Medulla oblongata (tissue), 1 donor: ENCODE data around the gene RASSF1.

Source experiments
- DNase-seq: peaks from one replicate; pipeline ENCODE4 v3.0.0-alpha.2; 2015; ENCODE audit errors: extremely low spot score

Gene RASSF1, protein sequence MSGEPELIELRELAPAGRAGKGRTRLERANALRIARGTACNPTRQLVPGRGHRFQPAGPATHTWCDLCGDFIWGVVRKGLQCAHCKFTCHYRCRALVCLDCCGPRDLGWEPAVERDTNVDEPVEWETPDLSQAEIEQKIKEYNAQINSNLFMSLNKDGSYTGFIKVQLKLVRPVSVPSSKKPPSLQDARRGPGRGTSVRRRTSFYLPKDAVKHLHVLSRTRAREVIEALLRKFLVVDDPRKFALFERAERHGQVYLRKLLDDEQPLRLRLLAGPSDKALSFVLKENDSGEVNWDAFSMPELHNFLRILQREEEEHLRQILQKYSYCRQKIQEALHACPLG

GRCh38 chr3:50340448-50341329 lies at the start of gene RASSF1:
Gene RASSF1 (minus strand): TSS chr3:50340836. CDS start chr3:50340805, 31 bp downstream.
- peak; percentile 48 for DNase-seq

- no peak for DNase-seq
Observed at GRCh38 chr3:50389414-50389767, 48.8 kb upstream of the RASSF1 start.

DNA sequence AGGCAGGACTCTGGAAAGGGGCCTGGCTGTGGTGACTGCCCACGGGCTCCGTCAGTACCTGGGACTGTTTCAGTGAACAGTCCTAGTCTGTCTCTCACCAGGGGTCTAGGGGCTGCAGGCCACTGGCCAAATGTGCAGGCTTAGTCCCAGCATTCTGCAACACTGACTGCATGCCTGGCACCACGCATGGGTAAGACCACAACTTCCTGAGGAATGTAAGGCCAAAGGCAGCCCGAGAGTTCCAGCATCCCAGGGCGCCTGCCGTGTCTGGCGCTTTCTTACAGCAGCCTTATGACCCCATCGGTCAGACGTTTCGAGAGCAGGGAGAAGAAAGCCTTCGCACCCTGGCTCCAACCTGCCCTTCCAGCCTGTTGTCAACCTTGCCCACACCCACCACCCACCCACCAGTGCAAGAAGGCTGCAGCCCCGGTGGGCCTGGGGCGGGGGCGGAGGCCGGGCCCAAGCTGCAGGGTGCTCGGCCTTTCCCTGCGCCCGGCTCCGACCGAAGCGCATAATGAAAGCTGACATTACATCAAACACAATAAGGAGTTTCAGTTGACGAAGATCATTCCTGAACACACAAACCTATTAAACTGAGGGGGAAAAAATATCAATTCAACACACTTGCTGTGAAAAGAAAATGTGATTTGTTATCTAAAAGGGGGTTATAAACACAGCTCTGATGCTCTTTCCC lies 48.2 kb upstream of the RASSF1 start:
- DNase-seq: no peak

DNA sequence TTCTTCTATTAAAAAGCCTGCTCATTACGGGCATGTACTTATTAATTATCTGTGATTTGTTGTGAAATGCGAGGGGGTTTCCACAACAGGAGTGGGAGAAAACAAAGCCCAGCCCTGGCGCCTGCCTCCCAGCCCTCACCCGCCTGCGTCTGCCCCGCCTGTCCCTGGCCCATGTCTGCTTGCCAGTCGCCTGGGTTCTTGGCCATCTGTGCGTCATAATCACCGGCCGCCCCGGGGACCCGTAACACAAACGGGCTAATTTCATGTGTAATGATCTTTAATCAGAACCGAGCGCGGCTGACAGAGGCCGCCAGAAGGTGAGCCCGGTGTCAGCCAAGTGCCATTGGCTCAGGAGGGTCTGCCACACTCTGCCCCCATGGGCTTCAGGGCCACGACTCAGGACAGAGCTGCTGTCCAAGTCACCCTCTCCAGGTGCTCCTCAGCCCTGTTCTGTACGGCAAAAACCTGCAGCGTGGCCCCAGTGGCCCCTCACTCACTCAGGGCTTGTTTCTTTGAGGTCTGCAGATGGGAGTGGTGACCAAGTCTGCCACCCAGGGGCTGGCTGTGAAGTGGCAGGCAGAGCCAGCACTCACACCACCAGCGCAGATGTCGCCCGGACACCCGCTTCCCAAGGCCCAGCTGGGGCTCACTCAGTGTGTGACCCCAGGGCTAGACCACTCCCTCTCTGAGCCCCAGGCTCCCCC lies 47.5 kb upstream of the RASSF1 start:
- no peak for DNase-seq

DNA sequence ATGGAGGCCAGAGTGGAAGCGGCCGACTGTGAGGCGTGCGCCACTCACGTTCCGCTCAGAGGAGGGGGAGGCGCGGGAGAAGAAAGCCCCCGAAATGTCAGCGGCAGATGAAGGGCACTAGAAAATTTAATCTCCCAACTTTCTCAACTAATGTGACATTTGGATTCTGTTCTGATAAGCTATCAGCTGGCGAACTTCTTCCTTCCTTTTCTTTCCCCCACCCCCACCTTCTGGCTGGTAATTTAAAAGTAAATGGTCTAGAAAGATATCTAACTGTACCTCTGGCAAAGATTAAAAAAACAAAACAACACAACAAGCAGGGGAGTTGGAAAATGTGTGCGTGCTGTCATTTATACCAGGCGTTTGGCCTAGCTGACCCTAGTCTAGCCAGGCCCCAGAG lies 45.1 kb upstream of the RASSF1 start:
- DNase-seq: no peak

DNA sequence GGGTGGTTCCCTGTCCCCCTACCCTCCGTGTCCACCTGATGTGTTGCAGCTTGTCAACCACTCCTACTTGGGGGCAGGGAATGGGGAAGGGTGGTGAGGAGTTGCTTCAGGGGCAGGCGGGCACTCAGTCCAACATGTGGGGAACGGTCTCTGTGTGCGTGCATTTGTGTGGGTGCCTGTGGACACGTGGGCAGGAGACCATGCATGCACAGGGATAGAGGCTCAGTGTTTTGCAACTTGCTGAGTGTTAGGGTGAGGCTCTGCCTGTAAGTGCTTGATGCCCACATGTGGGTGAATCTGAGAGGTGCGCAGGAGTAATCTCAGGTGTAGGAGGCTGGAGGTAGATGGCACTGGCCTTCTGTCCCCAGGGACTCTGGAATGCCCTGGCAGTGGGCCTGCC lies 43.1 kb upstream of the RASSF1 start:
- DNase-seq: no peak

DNA sequence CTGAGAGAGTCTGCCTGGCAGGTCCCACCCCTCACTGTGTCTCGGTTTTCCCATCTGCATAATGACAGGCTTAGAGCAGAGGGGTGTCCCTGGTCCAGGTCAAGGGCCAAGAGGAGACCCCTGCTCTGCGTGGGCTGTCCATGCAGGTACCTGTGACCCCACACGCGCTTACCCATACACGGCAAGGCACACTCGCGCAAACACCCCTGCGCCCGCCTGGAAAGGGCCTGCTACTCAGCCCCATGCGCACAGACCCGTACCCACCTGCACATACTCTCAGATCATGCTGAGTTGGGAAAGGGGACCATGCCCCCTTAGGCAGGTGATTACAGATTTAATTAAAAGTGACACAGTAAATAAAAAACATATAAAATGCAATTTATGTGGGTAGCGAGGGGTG lies 42.1 kb upstream of the RASSF1 start:
- DNase-seq: no peak

GRCh38 chr3:50381383-50381782 lies 40.7 kb upstream of the RASSF1 start:
- no peak for DNase-seq

- no peak for DNase-seq
Observed at GRCh38 chr3:50380405-50381085, 39.9 kb upstream of the RASSF1 start.

DNA sequence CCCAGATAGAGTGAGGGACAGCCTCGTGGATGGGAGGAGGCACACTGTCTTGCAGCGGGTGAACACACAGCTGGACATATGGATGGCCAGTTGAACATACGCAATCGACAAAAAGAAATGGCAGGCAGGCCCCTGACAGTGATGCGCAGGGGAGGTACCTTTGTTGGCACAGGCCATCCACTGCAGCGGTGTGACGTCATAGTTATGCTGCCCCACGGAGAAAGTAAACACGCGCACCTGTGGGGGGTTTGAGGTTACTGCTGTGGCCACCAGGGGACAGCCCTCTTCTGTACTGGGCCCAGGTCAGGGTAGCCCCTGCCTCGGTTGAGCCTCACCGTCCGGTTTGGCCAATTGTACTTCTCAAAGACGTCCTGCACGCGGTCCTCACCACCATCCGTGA lies 38.1 kb upstream of the RASSF1 start:
- no peak for DNase-seq

DNA sequence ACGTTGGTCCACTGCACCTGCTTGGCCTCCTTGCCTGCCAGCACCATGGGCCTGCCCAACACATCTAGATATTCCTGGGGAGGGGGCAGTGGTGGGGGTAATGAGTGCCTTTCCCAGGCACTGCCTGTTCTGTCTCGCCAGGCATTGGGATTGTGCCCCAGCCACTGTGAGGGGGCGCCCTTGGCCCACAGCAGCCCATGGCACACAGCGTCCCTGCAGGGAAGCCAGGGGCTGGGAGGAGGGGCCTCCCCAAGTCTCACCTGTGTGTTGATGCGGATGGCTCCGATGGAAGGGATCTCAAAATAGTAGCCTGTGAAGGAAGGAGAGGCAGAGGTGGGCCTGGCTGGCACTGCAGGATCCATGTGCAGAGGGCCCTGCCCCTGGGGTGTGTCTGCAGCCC lies 37.4 kb upstream of the RASSF1 start:
- DNase-seq: no peak

- DNase-seq: no peak
Observed at GRCh38 chr3:50375258-50375931, 34.8 kb upstream of the RASSF1 start.

DNA sequence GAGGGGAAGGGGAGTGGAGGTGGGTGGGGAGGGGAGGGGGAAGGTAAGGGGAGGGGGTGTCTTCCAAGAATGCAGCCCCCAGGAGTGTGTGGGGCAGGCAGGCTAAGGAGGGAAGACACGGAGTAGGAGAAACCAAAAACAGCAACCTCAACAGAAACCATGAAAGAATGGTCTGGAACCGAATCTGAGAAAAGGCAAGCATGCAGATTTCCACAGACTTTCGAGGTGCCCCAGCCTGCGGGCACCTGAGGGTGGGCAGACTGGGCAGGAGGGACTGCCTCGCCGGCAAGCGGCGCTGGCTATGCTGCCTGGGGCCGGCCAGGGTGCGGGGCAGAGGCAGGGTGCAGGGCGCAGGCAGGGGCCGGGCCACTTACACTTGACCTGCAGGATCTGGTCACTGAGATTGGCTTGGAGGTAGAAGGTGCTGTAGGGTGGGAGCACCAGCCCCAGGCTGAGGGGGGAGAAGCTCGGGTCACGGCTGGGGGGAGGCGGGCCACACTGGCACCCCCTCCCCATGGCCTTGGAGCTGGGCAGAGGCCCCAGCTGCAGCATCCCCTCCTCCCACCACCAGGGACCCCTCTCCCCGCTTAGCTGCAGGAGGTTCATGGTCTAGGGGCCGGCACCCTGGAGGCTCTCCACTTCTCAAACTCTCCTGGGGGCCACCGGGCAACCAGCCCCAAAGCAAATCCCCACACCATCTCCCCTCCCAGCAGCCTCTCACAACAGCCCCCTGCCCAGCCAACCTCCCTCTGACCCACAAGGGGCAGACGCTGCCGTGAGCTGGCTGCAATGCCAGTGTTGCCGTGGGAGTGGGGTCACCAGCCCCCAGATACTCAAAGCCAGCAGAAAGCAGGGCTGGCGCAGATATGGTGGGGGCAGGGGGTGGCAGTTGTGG lies 34.0 kb upstream of the RASSF1 start:
- no peak for DNase-seq

- DNase-seq: no peak
Observed at GRCh38 chr3:50373146-50374051, 32.8 kb upstream of the RASSF1 start.

DNA sequence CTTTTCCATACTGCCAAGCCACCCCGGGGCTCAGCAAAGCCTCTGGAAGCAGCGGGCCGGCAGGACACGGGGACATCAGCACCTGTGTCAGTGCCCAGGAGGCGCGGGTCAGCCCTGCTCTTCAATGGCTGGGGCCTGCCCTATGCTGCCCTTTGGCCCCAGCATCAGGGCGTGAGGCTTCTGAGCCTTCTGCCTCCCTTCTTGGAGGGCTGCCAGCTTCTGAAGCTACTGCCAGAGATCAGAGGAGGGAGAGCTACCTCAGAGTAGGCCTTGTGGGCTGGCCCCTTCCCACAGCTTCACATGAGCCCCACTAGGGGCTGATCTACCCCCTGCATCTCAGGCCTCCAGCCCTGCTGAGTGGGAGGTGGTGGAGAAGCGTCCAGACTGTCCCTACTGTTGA lies 31.7 kb upstream of the RASSF1 start:
- no peak for DNase-seq

DNA sequence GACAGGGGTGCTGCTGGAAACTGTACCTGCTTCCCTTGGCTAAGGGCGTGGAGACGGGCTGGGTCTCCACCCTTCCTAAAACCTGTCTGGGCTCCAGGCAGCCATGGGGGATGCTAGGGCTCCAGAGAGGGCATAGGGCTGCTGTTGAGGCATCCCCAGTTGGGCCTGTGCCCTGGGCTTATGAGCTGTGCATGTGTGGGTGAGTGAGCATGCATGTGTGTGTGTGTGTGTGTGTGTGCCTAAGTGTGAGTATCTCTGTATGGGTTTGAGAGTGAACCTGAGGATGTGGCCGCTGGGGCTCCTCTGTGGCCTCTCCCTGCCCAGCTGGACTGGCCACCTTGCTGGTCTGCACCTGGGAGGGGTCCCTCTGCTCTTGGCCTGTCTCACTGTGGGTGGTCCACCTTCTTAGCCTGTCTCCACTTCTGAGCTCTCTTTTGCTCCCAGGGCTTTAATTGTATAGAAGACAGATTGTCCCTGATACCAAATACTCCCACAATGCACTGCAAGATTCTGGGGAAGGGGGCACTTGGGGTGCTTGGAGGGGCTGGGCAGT lies 30.6 kb upstream of the RASSF1 start:
- DNase-seq: no peak

DNA sequence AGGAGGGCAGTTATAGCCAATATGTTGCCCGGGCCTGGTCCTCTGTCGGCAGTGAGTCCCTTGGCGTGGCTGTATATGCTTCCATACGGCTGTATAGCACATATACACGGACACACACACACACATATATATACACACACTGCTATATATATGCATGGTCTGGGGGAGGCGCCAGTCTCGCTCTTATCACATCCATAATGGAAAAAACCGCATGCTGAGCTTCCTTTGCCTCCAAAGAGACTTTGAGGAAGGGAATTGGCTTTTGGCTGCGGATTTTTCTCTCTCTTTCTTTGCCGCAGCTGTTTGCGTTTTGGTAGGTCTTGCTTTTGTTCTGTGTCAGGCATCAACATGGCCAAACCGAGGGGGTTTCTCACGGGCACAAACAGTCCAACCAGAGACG lies 30.0 kb upstream of the RASSF1 start:
- DNase-seq: no peak

GRCh38 chr3:50369012-50369670 lies 28.5 kb upstream of the RASSF1 start:
- no peak for DNase-seq
